Upper lobe of right lung (tissue), 1 donor: Measurements from ENCODE around the gene LRMDA. TPM values are rescaled to one million over a fixed set of nuclear protein-coding genes. Genes with fewer than 3 reads are reported as not detected.

ENCODE experiments used
- ATAC-seq: fragments of 200-7000 bp; cut with Tn5 transposase; one replicate; pipeline ENCODE4 v1.9.1; 2020; ENCODE audit warnings: mild to moderate bottlenecking, moderate library complexity
- DNase-seq: peaks from one replicate; pipeline ENCODE4 v3.0.0-alpha.2; 2020
- H3K27ac ChIP-seq: fragments of 200-600 bp; one replicate; pipeline ENCODE4 v1.8.0; 2022
- H3K27me3 ChIP-seq: fragments of 200-600 bp; one replicate; pipeline ENCODE4 v1.8.0; 2022; ENCODE audit warnings: mild to moderate bottlenecking
- H3K36me3 ChIP-seq: fragments of 200-600 bp; one replicate; pipeline ENCODE4 v1.8.0; 2022
- H3K4me1 ChIP-seq: fragments of 200-600 bp; one replicate; pipeline ENCODE4 v1.8.0; 2022
- H3K4me3 ChIP-seq: fragments of 200-600 bp; one replicate; pipeline ENCODE4 v1.8.0; 2022; ENCODE audit warnings: mild to moderate bottlenecking
- H3K9me3 ChIP-seq: fragments of 200-600 bp; one replicate; pipeline ENCODE4 v1.8.0; 2022
- CTCF ChIP-seq: fragments of 200-600 bp; IDR thresholded peaks from one replicate; pipeline ENCODE4 v1.8.0; 2022; ENCODE audit warnings: antibody characterized with exemption
- intact Hi-C: fragments of 100-400 bp; cut with DNase I; formaldehyde crosslinking; loops from one replicate; pipeline ENCODE4 v1.11.0; 2022
- total RNA-seq: library from RNA; stranded (reverse); fragmentation: NEBNext Ultra II Directional; extraction: Animal tissue kit (Norgen Biotek cat#: 25700); gene quantifications from one replicate; pipeline ENCODE4 v1.2.1, GENCODE V29; 2021
- donor health status: DM: no; HTN: yes; CAD: no; lungs with severe emphysema.

LRMDA gene
- total RNA-seq, 1 donor from 2014 or later, result 20.0 TPM

- ATAC-seq (no peak), DNase-seq (no peak)
- H3K4me3 ChIP-seq, result no peak overlapping the region
- H3K9me3 ChIP-seq, result no peaks in the 10 kb centered on the region
- no peaks in the 10 kb centered on the region for H3K36me3 ChIP-seq
- H3K27me3 ChIP-seq, result no peaks in the 10 kb centered on the region
- no peak for TF ChIP-seq CTCF
- H3K4me1 ChIP-seq, result peaks cover 12% of the 10 kb centered on the region
- no peak overlapping the region for H3K27ac ChIP-seq
- intact Hi-C loops, result no loop called here
Measured at GRCh38 chr10:75654772-75655171, 223.3 kb downstream of the LRMDA start.

GRCh38 chr10:75655791-75656451, 224.5 kb downstream of the LRMDA start:
- Histone ChIP-seq H3K27ac (no peak overlapping the region), H3K9me3 (no peaks in the 10 kb centered on the region), H3K4me3 (no peak overlapping the region), H3K36me3 (no peaks in the 10 kb centered on the region), H3K4me1 (peaks cover 12% of the 10 kb centered on the region), H3K27me3 (no peaks in the 10 kb centered on the region)
- no peak for TF ChIP-seq CTCF
- intact Hi-C loops, result no loop called here
- DNase-seq, result no peak
- ATAC-seq, result no peak

- ATAC-seq (no peak), DNase-seq (no peak)
- Histone ChIP-seq H3K4me1 (peaks cover 12% of the 10 kb centered on the region), H3K4me3 (no peak overlapping the region), H3K36me3 (no peaks in the 10 kb centered on the region), H3K9me3 (no peaks in the 10 kb centered on the region), H3K27me3 (no peaks in the 10 kb centered on the region), H3K27ac (no peak overlapping the region)
- no peak for TF ChIP-seq CTCF
- intact Hi-C loops, result no loop called here
Measured at GRCh38 chr10:75657351-75657750, 225.9 kb downstream of the LRMDA start.

- no peaks in the 10 kb centered on the region for H3K36me3 ChIP-seq
- H3K27ac ChIP-seq, result no peak overlapping the region
- no peaks in the 10 kb centered on the region for H3K9me3 ChIP-seq
- H3K4me1 ChIP-seq, result peaks cover 13% of the 10 kb centered on the region
- H3K27me3 ChIP-seq, result no peaks in the 10 kb centered on the region
- ATAC-seq (no peak), DNase-seq (no peak)
- H3K4me3 ChIP-seq, result no peak overlapping the region
- intact Hi-C loops, result no loop called here
- TF ChIP-seq CTCF, result no peak
Measured at GRCh38 chr10:75658036-75658435, 226.6 kb downstream of the LRMDA start.

DNA sequence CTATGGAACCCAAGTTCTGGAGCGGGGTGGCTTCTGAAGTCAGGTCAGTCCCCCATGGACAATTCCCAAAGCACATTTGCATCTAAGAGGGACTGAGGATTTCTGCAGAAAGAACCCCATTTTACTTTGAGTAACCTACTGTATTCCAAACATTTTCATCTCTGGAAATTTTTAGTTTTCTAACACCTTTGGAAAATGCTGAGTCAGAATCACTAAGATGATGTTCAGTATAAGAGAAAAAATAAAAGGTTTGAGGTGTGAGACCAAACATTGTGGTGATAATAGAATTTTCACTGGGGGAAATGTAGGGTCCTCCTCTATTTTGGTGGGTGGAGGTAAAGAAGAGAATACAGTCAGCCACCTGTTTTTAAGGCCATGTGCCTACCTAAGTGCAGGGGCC, 227.1 kb downstream of the LRMDA start:
- H3K27ac ChIP-seq, result no peak overlapping the region
- H3K27me3 ChIP-seq, result no peaks in the 10 kb centered on the region
- no peak for DNase-seq
- ATAC-seq, result no peak
- H3K4me1 ChIP-seq, result peaks cover 17% of the 10 kb centered on the region
- no peak overlapping the region for H3K4me3 ChIP-seq
- intact Hi-C loops, result no loop called here
- no peaks in the 10 kb centered on the region for H3K36me3 ChIP-seq
- H3K9me3 ChIP-seq, result no peaks in the 10 kb centered on the region
- no peak for TF ChIP-seq CTCF

- no peak for TF ChIP-seq CTCF
- H3K27me3 ChIP-seq, result no peaks in the 10 kb centered on the region
- no peak overlapping the region for H3K27ac ChIP-seq
- H3K4me1 ChIP-seq, result peaks cover 21% of the 10 kb centered on the region
- H3K4me3 ChIP-seq, result no peak overlapping the region
- no peaks in the 10 kb centered on the region for H3K9me3 ChIP-seq
- intact Hi-C loops, result no loop called here
- ATAC-seq (peak; percentile 19), DNase-seq (peak; percentile 67)
- H3K36me3 ChIP-seq, result no peaks in the 10 kb centered on the region
Measured at GRCh38 chr10:75658915-75659314, 227.5 kb downstream of the LRMDA start.
